Activated CD4-positive, alpha-beta T cell treated with anti-CD3 and anti-CD28 coated beads, Interleukin-10, Interleukin-2, amounts not matched to agents 100 ng/mL and 50 ng/mL, durations not matched to agents 16 hours and 8 hours (primary cell): ENCODE measurements around the gene C20orf144.

Source experiments
- DNase-seq: peaks from one replicate; pipeline ENCODE4 v3.0.0-alpha.2; 2020

Gene C20orf144

GRCh38 chr20:33666293-33667244 is 4.4 kb downstream of the C20orf144 start, which contains the start of gene ACTL10:
ACTL10 (plus strand) TSS chr20:33666943; CDS start chr20:33667498, 555 bp downstream.
- peak; percentile 96 for DNase-seq

GRCh38 chr20:33667245-33667675 is 5.1 kb downstream of the C20orf144 start:
- peak; percentile 67 for DNase-seq

- DNase-seq: peak; percentile 89
Measured at GRCh38 chr20:33667676-33668465, 5.7 kb downstream of the C20orf144 start.

- no peak for DNase-seq
Measured at GRCh38 chr20:33668466-33669155, 6.5 kb downstream of the C20orf144 start.

GRCh38 chr20:33669224-33669623 is 7.1 kb downstream of the C20orf144 start:
- no peak for DNase-seq

GRCh38 chr20:33669873-33670640 is 7.9 kb downstream of the C20orf144 start:
- no peak for DNase-seq

- DNase-seq: no peak
Measured at GRCh38 chr20:33670715-33671499, 8.8 kb downstream of the C20orf144 start.

- no peak for DNase-seq
Measured at GRCh38 chr20:33671573-33672288, 9.6 kb downstream of the C20orf144 start.

- DNase-seq: no peak
Measured at GRCh38 chr20:33672426-33673113, 10.4 kb downstream of the C20orf144 start.

GRCh38 chr20:33673114-33673409 is 10.9 kb downstream of the C20orf144 start:
- DNase-seq: no peak

- no peak for DNase-seq
Measured at GRCh38 chr20:33673410-33674293, 11.5 kb downstream of the C20orf144 start.

GRCh38 chr20:33674294-33675135 is 12.4 kb downstream of the C20orf144 start, which contains the start of gene NECAB3:
NECAB3 (minus strand) TSS chr20:33674428; CDS start chr20:33674352, 76 bp downstream.
- peak; percentile 78 for DNase-seq

GRCh38 chr20:33675136-33675959 is 13.2 kb downstream of the C20orf144 start:
- DNase-seq: no peak

GRCh38 chr20:33676121-33676520 is 14.0 kb downstream of the C20orf144 start:
- no peak for DNase-seq

- no peak for DNase-seq
Measured at GRCh38 chr20:33676652-33677645, 14.8 kb downstream of the C20orf144 start.
